Panc1 (cell line): ENCODE data around the gene DPCD. TPM values are rescaled to one million over a fixed set of nuclear protein-coding genes. Genes with fewer than 3 reads are reported as not detected.

Experiments
- ATAC-seq: fragments of 200-7000 bp; cut with Tn5 transposase; 2 replicates; pipeline ENCODE4 v1.9.1; 2020; ENCODE audit warnings: mild to moderate bottlenecking, moderate library complexity
- BruUV-seq: library from RNA; stranded (reverse); fragments of 400-500 nt; replicated peaks from 2 replicates; lab custom pipeline; 2021; lab: Mats Ljungman, UMichigan
- CTCF ChIA-PET: fragments of 300-600 bp; sonication (Branson Sonifier 250); formaldehyde crosslinking; loops from one replicate; lab custom pipeline; 2022; ENCODE audit warnings: antibody characterized with exemption; lab: Charles Lee
- POLR2A ChIA-PET: fragments of 300-600 bp; sonication (Branson Sonifier 250); formaldehyde crosslinking; loops from one replicate; lab custom pipeline; 2022; ENCODE audit warnings: antibody characterized with exemption; lab: Charles Lee
- DNase-seq: peaks from one replicate; pipeline ENCODE4 v3.0.0-alpha.2; 2010; ENCODE audit warnings: low read depth, low spot score
- H3K27ac ChIP-seq: 2 replicates; pipeline ENCODE4 v1.5.1; 2011; ENCODE audit warnings: mild to moderate bottlenecking, low read length, inconsistent platforms
- H3K27me3 ChIP-seq: fragments of 200-500 bp; sonication (Bioruptor generic); 2 replicates; pipeline ENCODE4 v1.6.0; 2014; ENCODE audit warnings: low read length, inconsistent platforms; ENCODE audit not compliant: control insufficient read depth, insufficient read depth
- H3K36me3 ChIP-seq: fragments of 200-500 bp; sonication (Bioruptor generic); 2 replicates; pipeline ENCODE4 v1.5.1; 2014; ENCODE audit warnings: inconsistent platforms, mild to moderate bottlenecking, low read length, moderate library complexity; ENCODE audit not compliant: control insufficient read depth, insufficient read depth
- H3K4me1 ChIP-seq: 2 replicates; pipeline ENCODE4 v1.5.1; 2011; ENCODE audit warnings: inconsistent platforms, mild to moderate bottlenecking, low read length, moderate library complexity; ENCODE audit not compliant: control insufficient read depth, insufficient read depth
- H3K4me3 ChIP-seq, 2 experiments: 2 replicates each; pipeline ENCODE4 v1.5.1; 2011 to 2012; ENCODE audit warnings: low read depth in 2 of 2, low read length in 2 of 2, mild to moderate bottlenecking in 2 of 2, inconsistent platforms in 1 of 2, moderate library complexity in 1 of 2
- H3K9me3 ChIP-seq: fragments of 200-500 bp; sonication (Bioruptor generic); 2 replicates; pipeline ENCODE4 v1.5.1; 2014; ENCODE audit warnings: low read depth, mild to moderate bottlenecking, inconsistent platforms, low read length, moderate library complexity; ENCODE audit not compliant: control insufficient read depth, insufficient read depth
- POLR2AphosphoS5 ChIP-seq: IDR thresholded peaks from 2 replicates; pipeline ENCODE4 v1.6.1; 2012; ENCODE audit warnings: mild to moderate bottlenecking, low read depth, low read length, moderate library complexity
- SIN3A ChIP-seq: IDR thresholded peaks from 2 replicates; pipeline ENCODE4 v1.6.1; 2012; ENCODE audit warnings: low read depth, mild to moderate bottlenecking, low read length, moderate library complexity, borderline replicate concordance; ENCODE audit not compliant: insufficient read depth
- TCF7L2 ChIP-seq: IDR thresholded peaks from 2 replicates; pipeline ENCODE4 v1.6.1; 2011; ENCODE audit warnings: mild to moderate bottlenecking, low read depth, low read length, inconsistent platforms
- in situ Hi-C: cut with HindIII; loops from 2 replicates; pipeline ENCODE4 v1.10.0; 2016; ENCODE audit warnings: low sequenced_read_pairs, low pct_unique_long_range_greater_than_20kb
- intact Hi-C: fragments of 100-400 bp; cut with micrococcal nuclease; formaldehyde crosslinking; loops from one replicate; pipeline ENCODE4 v1.10.0; 2022; ENCODE audit not compliant: unreplicated experiment
- microRNA-seq: library from miRNA; unstranded; fragments of <30 nt; microRNA quantifications from one replicate; pipeline ENCODE4 v1.1.0, GENCODE V29; 2020; ENCODE audit not compliant: unreplicated experiment
- total RNA-seq: library from RNA; stranded (reverse); gene quantifications from one replicate; pipeline ENCODE4 v1.2.1, GENCODE V29; 2021; ENCODE audit not compliant: unreplicated experiment
- TF ChIP-seq, protein P1 (sequence below), 2 experiments: IDR thresholded peaks; 2 replicates each; pipeline ENCODE4 v1.6.1; 2011 to 2012; ENCODE audit warnings: low read depth in 2 of 2, control low read depth in 1 of 2, low read length in 1 of 2, mild to moderate bottlenecking in 1 of 2, moderate library complexity in 1 of 2; ENCODE audit not compliant: insufficient read depth in 1 of 2
- TF ChIP-seq, protein P2 (sequence below): fragments of 450-650 bp; IDR thresholded peaks from 2 replicates; pipeline ENCODE4 v1.5.1; 2017; ENCODE audit warnings: mild to moderate bottlenecking

The DPCD gene
- total RNA-seq, 1 experiment from 2014 or later: 27.6 TPM

DNA sequence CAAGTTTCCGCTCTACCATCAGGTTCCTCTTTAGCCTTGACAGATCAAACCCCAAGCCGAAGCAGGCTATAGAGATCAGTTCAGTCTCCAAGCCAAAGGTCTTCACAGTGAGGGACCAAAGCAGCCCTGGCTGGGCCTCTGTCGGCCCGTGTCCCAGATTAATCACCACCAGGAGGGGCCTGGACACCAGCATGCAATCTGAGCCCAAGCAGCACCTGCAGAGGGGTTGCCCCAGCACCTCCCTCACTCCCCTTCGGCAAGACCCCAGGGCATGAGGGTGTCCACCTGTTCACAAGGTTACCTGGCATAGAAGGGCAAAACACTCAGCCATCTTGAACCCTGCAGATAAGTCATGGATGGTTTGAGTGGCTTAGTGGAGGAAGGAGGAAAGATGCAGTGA is 70.9 kb downstream of the DPCD start:
- intact Hi-C loops (no loop called here), in situ Hi-C loops (no loop called here)
- Histone ChIP-seq H3K27ac (no peak overlapping the region), H3K36me3 (no peaks in the 10 kb centered on the region), H3K4me1 (no peaks in the 10 kb centered on the region), H3K9me3 (no peaks in the 10 kb centered on the region), H3K27me3 (no peaks in the 10 kb centered on the region), H3K4me3 (no peak overlapping the region)
- TF ChIP-seq, protein P1, sequence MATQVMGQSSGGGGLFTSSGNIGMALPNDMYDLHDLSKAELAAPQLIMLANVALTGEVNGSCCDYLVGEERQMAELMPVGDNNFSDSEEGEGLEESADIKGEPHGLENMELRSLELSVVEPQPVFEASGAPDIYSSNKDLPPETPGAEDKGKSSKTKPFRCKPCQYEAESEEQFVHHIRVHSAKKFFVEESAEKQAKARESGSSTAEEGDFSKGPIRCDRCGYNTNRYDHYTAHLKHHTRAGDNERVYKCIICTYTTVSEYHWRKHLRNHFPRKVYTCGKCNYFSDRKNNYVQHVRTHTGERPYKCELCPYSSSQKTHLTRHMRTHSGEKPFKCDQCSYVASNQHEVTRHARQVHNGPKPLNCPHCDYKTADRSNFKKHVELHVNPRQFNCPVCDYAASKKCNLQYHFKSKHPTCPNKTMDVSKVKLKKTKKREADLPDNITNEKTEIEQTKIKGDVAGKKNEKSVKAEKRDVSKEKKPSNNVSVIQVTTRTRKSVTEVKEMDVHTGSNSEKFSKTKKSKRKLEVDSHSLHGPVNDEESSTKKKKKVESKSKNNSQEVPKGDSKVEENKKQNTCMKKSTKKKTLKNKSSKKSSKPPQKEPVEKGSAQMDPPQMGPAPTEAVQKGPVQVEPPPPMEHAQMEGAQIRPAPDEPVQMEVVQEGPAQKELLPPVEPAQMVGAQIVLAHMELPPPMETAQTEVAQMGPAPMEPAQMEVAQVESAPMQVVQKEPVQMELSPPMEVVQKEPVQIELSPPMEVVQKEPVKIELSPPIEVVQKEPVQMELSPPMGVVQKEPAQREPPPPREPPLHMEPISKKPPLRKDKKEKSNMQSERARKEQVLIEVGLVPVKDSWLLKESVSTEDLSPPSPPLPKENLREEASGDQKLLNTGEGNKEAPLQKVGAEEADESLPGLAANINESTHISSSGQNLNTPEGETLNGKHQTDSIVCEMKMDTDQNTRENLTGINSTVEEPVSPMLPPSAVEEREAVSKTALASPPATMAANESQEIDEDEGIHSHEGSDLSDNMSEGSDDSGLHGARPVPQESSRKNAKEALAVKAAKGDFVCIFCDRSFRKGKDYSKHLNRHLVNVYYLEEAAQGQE (IDR thresholded peaks at IDR 0.05; ENCODE audit: insufficient read depth in 1 of 2, low read depth in 2 of 2, low read length in 1 of 2): no peak
- no peak for TF ChIP-seq POLR2AphosphoS5
- no peak for TF ChIP-seq SIN3A
- TF ChIP-seq TCF7L2: no peak
- TF ChIP-seq, protein P2, sequence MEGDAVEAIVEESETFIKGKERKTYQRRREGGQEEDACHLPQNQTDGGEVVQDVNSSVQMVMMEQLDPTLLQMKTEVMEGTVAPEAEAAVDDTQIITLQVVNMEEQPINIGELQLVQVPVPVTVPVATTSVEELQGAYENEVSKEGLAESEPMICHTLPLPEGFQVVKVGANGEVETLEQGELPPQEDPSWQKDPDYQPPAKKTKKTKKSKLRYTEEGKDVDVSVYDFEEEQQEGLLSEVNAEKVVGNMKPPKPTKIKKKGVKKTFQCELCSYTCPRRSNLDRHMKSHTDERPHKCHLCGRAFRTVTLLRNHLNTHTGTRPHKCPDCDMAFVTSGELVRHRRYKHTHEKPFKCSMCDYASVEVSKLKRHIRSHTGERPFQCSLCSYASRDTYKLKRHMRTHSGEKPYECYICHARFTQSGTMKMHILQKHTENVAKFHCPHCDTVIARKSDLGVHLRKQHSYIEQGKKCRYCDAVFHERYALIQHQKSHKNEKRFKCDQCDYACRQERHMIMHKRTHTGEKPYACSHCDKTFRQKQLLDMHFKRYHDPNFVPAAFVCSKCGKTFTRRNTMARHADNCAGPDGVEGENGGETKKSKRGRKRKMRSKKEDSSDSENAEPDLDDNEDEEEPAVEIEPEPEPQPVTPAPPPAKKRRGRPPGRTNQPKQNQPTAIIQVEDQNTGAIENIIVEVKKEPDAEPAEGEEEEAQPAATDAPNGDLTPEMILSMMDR: no peak
- no peak for DNase-seq
- BruUV-seq: no TSS peak
- POLR2A ChIA-PET: no interaction called here
- CTCF ChIA-PET: no interaction called here
- no peak for ATAC-seq

Small RNA genes lying within 50 kb of the gene (microRNA-seq; reads per million reads assigned to microRNA genes)
- gene MIR3158-1 (not detected), gene MIR3158-2 (not detected)

Other genes with a start within 250 kb of the DPCD start
- 22.1 TPM for gene BTRC, start 234.2 kb upstream of the DPCD start, total RNA-seq
- gene POLL, start 64 bp upstream of the DPCD start, total RNA-seq: 36.1 TPM
- 61.5 TPM for gene FBXW4, start 106.8 kb downstream of the DPCD start, total RNA-seq
- gene FGF8, start 187.8 kb downstream of the DPCD start, total RNA-seq: 0.39 TPM
- 109 TPM for gene NPM3, start 195.1 kb downstream of the DPCD start, total RNA-seq
- gene OGA, start 230.1 kb downstream of the DPCD start, total RNA-seq: 117 TPM